Mesothelial cell of epicardium (in vitro differentiated cells): Measurements from ENCODE around the gene LRIG2. TPM values are rescaled to one million over a fixed set of nuclear protein-coding genes. Genes with fewer than 3 reads are reported as not detected.
A peak's percentile ranks its signal among the peaks of the same experiment; 100 is the strongest.

Source experiments
- DNase-seq, 2 experiments: peaks; one replicate each; pipeline ENCODE4 v3.0.0; 2021; ENCODE audit warnings: low spot score in 2 of 2; ENCODE audit not compliant: unreplicated experiment in 2 of 2
- H3K27ac Mint-ChIP-seq: 2 replicates; pipeline ENCODE4 v1.8.0; 2021; ENCODE audit warnings: mixed read lengths
- H3K27me3 Mint-ChIP-seq: 2 replicates; pipeline ENCODE4 v1.8.0; 2021; ENCODE audit warnings: low read depth, mixed read lengths
- H3K36me3 Mint-ChIP-seq: 2 replicates; pipeline ENCODE4 v1.8.0; 2021; ENCODE audit warnings: mixed read lengths
- H3K4me1 Mint-ChIP-seq: 2 replicates; pipeline ENCODE4 v1.8.0; 2021; ENCODE audit warnings: mixed read lengths
- H3K4me3 Mint-ChIP-seq: 2 replicates; pipeline ENCODE4 v1.8.0; 2021; ENCODE audit warnings: mild to moderate bottlenecking, moderate library complexity, mixed read lengths
- H3K9me3 Mint-ChIP-seq: 2 replicates; pipeline ENCODE4 v1.8.0; 2021; ENCODE audit warnings: mixed read lengths
- total RNA-seq: library from RNA; stranded (reverse); gene quantifications from 3 replicates; pipeline ENCODE4 v1.2.1, GENCODE V29; 2021
- TF ChIP-seq, protein P1 (sequence below): fragments of 200-600 bp; sonication (generic); IDR thresholded peaks from one replicate; pipeline ENCODE4 v1.5.0; 2021; ENCODE audit warnings: antibody characterized with exemption; ENCODE audit not compliant: unreplicated experiment

Gene LRIG2
- total RNA-seq, 1 donor from 2014 or later, result 31.0 TPM

- H3K27ac Mint-ChIP-seq, result no peak overlapping the region
- no peaks in the 10 kb centered on the region for H3K27me3 Mint-ChIP-seq
- no peak overlapping the region for H3K4me3 Mint-ChIP-seq
- TF ChIP-seq, protein P1, sequence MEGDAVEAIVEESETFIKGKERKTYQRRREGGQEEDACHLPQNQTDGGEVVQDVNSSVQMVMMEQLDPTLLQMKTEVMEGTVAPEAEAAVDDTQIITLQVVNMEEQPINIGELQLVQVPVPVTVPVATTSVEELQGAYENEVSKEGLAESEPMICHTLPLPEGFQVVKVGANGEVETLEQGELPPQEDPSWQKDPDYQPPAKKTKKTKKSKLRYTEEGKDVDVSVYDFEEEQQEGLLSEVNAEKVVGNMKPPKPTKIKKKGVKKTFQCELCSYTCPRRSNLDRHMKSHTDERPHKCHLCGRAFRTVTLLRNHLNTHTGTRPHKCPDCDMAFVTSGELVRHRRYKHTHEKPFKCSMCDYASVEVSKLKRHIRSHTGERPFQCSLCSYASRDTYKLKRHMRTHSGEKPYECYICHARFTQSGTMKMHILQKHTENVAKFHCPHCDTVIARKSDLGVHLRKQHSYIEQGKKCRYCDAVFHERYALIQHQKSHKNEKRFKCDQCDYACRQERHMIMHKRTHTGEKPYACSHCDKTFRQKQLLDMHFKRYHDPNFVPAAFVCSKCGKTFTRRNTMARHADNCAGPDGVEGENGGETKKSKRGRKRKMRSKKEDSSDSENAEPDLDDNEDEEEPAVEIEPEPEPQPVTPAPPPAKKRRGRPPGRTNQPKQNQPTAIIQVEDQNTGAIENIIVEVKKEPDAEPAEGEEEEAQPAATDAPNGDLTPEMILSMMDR, result no peak
- DNase-seq, result no peak
- H3K36me3 Mint-ChIP-seq, result peaks cover 15% of the 10 kb centered on the region
- H3K4me1 Mint-ChIP-seq, result peaks cover 10% of the 10 kb centered on the region
- H3K9me3 Mint-ChIP-seq, result peaks cover 5% of the 10 kb centered on the region
Measured at GRCh38 chr1:113086541-113086940, 13.5 kb downstream of the LRIG2 start.

DNA sequence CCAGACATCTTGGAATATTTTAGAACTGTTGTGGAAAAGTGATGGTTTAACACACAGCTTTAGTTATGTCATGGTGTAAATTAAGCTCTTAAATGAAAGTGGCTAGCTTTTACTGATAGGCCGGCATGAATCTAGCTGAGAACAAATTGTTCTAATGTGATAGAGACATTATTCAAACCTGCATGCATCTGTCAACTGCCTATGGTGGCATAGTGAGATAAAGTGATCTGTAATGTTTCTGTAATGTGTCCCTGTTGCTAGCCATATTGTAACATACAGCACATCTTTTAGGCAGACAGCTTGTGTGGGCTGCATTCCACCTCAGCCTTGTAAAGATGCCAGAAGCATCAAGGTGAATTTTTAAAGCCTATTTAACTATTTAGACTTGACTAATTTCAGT, 16.0 kb downstream of the LRIG2 start:
- Mint-ChIP-seq H3K27ac (peak overlapping the region; percentile 30), H3K4me3 (no peak overlapping the region), H3K36me3 (peaks cover 17% of the 10 kb centered on the region), H3K27me3 (no peaks in the 10 kb centered on the region), H3K9me3 (no peaks in the 10 kb centered on the region), H3K4me1 (peaks cover 11% of the 10 kb centered on the region)
- TF ChIP-seq, protein P1, result no peak
- no peak for DNase-seq

DNA sequence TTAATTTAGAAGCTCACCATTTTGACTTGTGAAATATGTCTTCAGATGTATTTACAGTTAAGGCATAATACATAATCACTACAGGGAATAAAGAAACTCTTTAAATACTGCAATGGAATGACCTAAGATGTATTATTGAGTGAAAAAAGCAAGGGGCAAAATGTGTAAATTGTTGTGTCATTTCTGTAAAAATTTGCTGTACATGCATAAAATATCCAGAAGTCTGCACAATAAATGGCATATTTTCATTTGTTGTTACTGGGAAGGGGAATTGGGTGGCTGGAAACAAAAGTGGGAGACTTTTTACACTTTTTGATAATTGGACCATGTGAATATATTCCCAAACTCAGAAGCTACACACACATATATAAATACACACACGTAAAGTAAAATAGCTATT, 17.1 kb downstream of the LRIG2 start:
- TF ChIP-seq, protein P1, result no peak
- Mint-ChIP-seq H3K27me3 (no peaks in the 10 kb centered on the region), H3K36me3 (peaks cover 17% of the 10 kb centered on the region), H3K27ac (no peak overlapping the region), H3K9me3 (no peaks in the 10 kb centered on the region), H3K4me1 (peaks cover 11% of the 10 kb centered on the region), H3K4me3 (no peak overlapping the region)
- no peak for DNase-seq

- TF ChIP-seq, protein P1, result no peak
- Mint-ChIP-seq H3K4me1 (peaks cover 11% of the 10 kb centered on the region), H3K27ac (peak overlapping the region; percentile 70), H3K9me3 (no peaks in the 10 kb centered on the region), H3K27me3 (no peaks in the 10 kb centered on the region), H3K4me3 (no peak overlapping the region), H3K36me3 (peaks cover 22% of the 10 kb centered on the region)
- DNase-seq, result no peak
Measured at GRCh38 chr1:113091988-113092594, 19.1 kb downstream of the LRIG2 start.

GRCh38 chr1:113094506-113094905, 21.5 kb downstream of the LRIG2 start:
- TF ChIP-seq, protein P1, result no peak
- Mint-ChIP-seq H3K4me1 (peaks cover 4% of the 10 kb centered on the region), H3K4me3 (no peak overlapping the region), H3K27me3 (no peaks in the 10 kb centered on the region), H3K9me3 (no peaks in the 10 kb centered on the region), H3K36me3 (peaks cover 23% of the 10 kb centered on the region), H3K27ac (no peak overlapping the region)
- DNase-seq, result no peak
